Caco-2 (cell line): ENCODE data around the gene MAP4K3. TPM values are rescaled to one million over a fixed set of nuclear protein-coding genes. Genes with fewer than 3 reads are reported as not detected.
"Not testable (repeated sequence)": the region's sequence is repeated elsewhere in the genome, so short reads cannot be mapped to it uniquely, and the experiment has no call there.

ENCODE experiments used
- BruUV-seq: library from RNA; stranded (reverse); fragments of 400-500 nt; replicated peaks from 2 replicates; lab custom pipeline; 2021; lab: Mats Ljungman, UMichigan
- CTCF ChIA-PET: fragments of 300-600 bp; sonication (Branson Sonifier 250); formaldehyde crosslinking; loops from one replicate; lab custom pipeline; 2022; ENCODE audit warnings: antibody characterized with exemption; lab: Charles Lee
- POLR2A ChIA-PET: fragments of 300-600 bp; sonication (Branson Sonifier 250); formaldehyde crosslinking; loops from one replicate; lab custom pipeline; 2022; ENCODE audit warnings: antibody characterized with exemption; lab: Charles Lee
- DNase-seq, 2 experiments: peaks; one replicate each; pipeline versions ENCODE4 v3.0.0 to v3.0.0-alpha.2; 2020 to 2022
- H3K27me3 ChIP-seq: replicated peaks from 2 replicates; pipeline ENCODE4 v1.6.0; 2011; ENCODE audit warnings: low read length; ENCODE audit not compliant: control insufficient read depth, insufficient read depth
- H3K36me3 ChIP-seq: 2 replicates; pipeline ENCODE4 v1.5.1; 2011; ENCODE audit warnings: low read length; ENCODE audit not compliant: control insufficient read depth, insufficient read depth
- H3K4me1 ChIP-seq: fragments of 250-450 bp; sonication (Bioruptor Pico); 2 replicates; pipeline ENCODE4 v1.5.1; 2020; ENCODE audit warnings: mild to moderate bottlenecking
- H3K4me3 ChIP-seq: 2 replicates; pipeline ENCODE4 v1.5.1; 2011; ENCODE audit warnings: low read depth, mild to moderate bottlenecking, control low read depth, low read length
- H3K9me3 ChIP-seq: fragments of 250-450 bp; sonication (Bioruptor Pico); 2 replicates; pipeline ENCODE4 v1.5.1; 2020; ENCODE audit warnings: mild to moderate bottlenecking, moderate library complexity
- H3K27ac Mint-ChIP-seq: one replicate; pipeline ENCODE4 v1.8.0; 2022; ENCODE audit warnings: mixed read lengths; ENCODE audit not compliant: unreplicated experiment
- H3K27me3 Mint-ChIP-seq: one replicate; pipeline ENCODE4 v1.8.0; 2022; ENCODE audit warnings: mixed read lengths; ENCODE audit not compliant: insufficient read depth, unreplicated experiment
- H3K36me3 Mint-ChIP-seq: one replicate; pipeline ENCODE4 v1.8.0; 2022; ENCODE audit warnings: mild to moderate bottlenecking, mixed read lengths; ENCODE audit not compliant: insufficient read depth, unreplicated experiment
- H3K4me1 Mint-ChIP-seq: one replicate; pipeline ENCODE4 v1.8.0; 2022; ENCODE audit warnings: low read depth, mixed read lengths; ENCODE audit not compliant: unreplicated experiment
- H3K4me3 Mint-ChIP-seq: one replicate; pipeline ENCODE4 v1.8.0; 2022; ENCODE audit warnings: mild to moderate bottlenecking, moderate library complexity, mixed read lengths; ENCODE audit not compliant: unreplicated experiment
- H3K9me3 Mint-ChIP-seq: one replicate; pipeline ENCODE4 v1.8.0; 2022; ENCODE audit warnings: mixed read lengths; ENCODE audit not compliant: unreplicated experiment
- CTCF ChIP-seq, 2 experiments: fragments of 200-600 bp in 1 of 2; IDR thresholded peaks; 1 replicate in 1 of 2; 2 replicates in 1 of 2; pipeline versions ENCODE4 v1.5.1 to v1.8.0; 2011 to 2022; ENCODE audit warnings: antibody characterized with exemption in 1 of 2, control low read depth in 1 of 2, inconsistent platforms in 1 of 2, low read depth in 1 of 2, low read length in 1 of 2, mild to moderate bottlenecking in 1 of 2, moderate library complexity in 1 of 2; ENCODE audit not compliant: insufficient read depth in 1 of 2, severe bottlenecking in 1 of 2, unreplicated experiment in 1 of 2
- intact Hi-C: fragments of 100-400 bp; cut with micrococcal nuclease; formaldehyde crosslinking; loops from one replicate; pipeline ENCODE4 v1.10.0; 2022; ENCODE audit not compliant: unreplicated experiment
- total RNA-seq: library from RNA; stranded (reverse); gene quantifications from 2 replicates; pipeline ENCODE4 v1.2.3, GENCODE V29; 2022

The MAP4K3 gene
- total RNA-seq, 1 experiment from 2014 or later = 46.1 TPM

GRCh38 chr2:39386064-39386463 lies 51.0 kb downstream of the MAP4K3 start:
- H3K4me1 ChIP-seq = no peaks in the 10 kb centered on the region
- intact Hi-C loops = no loop called here
- CTCF ChIA-PET = no interaction called here
- Mint-ChIP-seq H3K4me1 (peaks cover 7% of the 10 kb centered on the region), H3K4me3 (no peak overlapping the region), H3K9me3 (no peaks in the 10 kb centered on the region), H3K27me3 (no peaks in the 10 kb centered on the region), H3K27ac (no peak overlapping the region), H3K36me3 (peaks cover 12% of the 10 kb centered on the region)
- no peaks in the 10 kb centered on the region; the same call in 1 of the 2 replicates for H3K36me3 ChIP-seq
- no peak overlapping the region for H3K4me3 ChIP-seq
- H3K9me3 ChIP-seq = no peaks in the 10 kb centered on the region
- no peaks in the 10 kb centered on the region for H3K27me3 ChIP-seq
- POLR2A ChIA-PET = no interaction called here
- no peak for DNase-seq
- no TSS peak for BruUV-seq
- TF ChIP-seq CTCF (IDR thresholded peaks at IDR 0.05; ENCODE audit: insufficient read depth in 1 of 2, low read depth in 1 of 2, low read length in 1 of 2, severe bottlenecking in 1 of 2, unreplicated experiment in 1 of 2) = no peak

- ChIA-PET POLR2A (no interaction called here), CTCF (no interaction called here)
- Histone ChIP-seq H3K27me3 (no peaks in the 10 kb centered on the region), H3K4me3 (no peak overlapping the region), H3K9me3 (no peaks in the 10 kb centered on the region), H3K4me1 (no peaks in the 10 kb centered on the region), H3K36me3 (no peaks in the 10 kb centered on the region; the same call in 1 of the 2 replicates)
- Mint-ChIP-seq H3K27ac (no peak overlapping the region), H3K4me1 (peaks cover 7% of the 10 kb centered on the region), H3K9me3 (no peaks in the 10 kb centered on the region), H3K36me3 (peaks cover 12% of the 10 kb centered on the region), H3K27me3 (no peaks in the 10 kb centered on the region), H3K4me3 (no peak overlapping the region)
- no peak for TF ChIP-seq CTCF (IDR thresholded peaks at IDR 0.05; ENCODE audit: insufficient read depth in 1 of 2, low read depth in 1 of 2, low read length in 1 of 2, severe bottlenecking in 1 of 2, unreplicated experiment in 1 of 2)
- BruUV-seq = no TSS peak
- no peak for DNase-seq
- intact Hi-C loops = no loop called here
Measured at GRCh38 chr2:39385172-39385571, 51.9 kb downstream of the MAP4K3 start.

- H3K9me3 ChIP-seq, H3K4me1 ChIP-seq, intact Hi-C loops, H3K36me3 ChIP-seq, BruUV-seq, H3K27ac Mint-ChIP-seq, H3K4me1 Mint-ChIP-seq, H3K27me3 ChIP-seq, CTCF ChIA-PET, H3K9me3 Mint-ChIP-seq, DNase-seq, H3K4me3 ChIP-seq, H3K27me3 Mint-ChIP-seq, POLR2A ChIA-PET, H3K4me3 Mint-ChIP-seq: not testable (repeated sequence)
- H3K36me3 Mint-ChIP-seq = peaks cover 12% of the 10 kb centered on the region
Measured at GRCh38 chr2:39384071-39384470, 53.0 kb downstream of the MAP4K3 start.

GRCh38 chr2:39383146-39383545 lies 53.9 kb downstream of the MAP4K3 start:
- no peaks in the 10 kb centered on the region for H3K27me3 ChIP-seq
- ChIA-PET POLR2A (no interaction called here), CTCF (no interaction called here)
- 0 out of 2 replicates have a peak, but pooled peaks cover 4% of the 10 kb centered on the region for H3K4me1 ChIP-seq
- no peak for DNase-seq
- Mint-ChIP-seq H3K27me3 (no peaks in the 10 kb centered on the region), H3K9me3 (no peaks in the 10 kb centered on the region), H3K4me1 (peaks cover 7% of the 10 kb centered on the region), H3K4me3 (no peak overlapping the region), H3K36me3 (peaks cover 12% of the 10 kb centered on the region), H3K27ac (no peak overlapping the region)
- H3K36me3 ChIP-seq = no peaks in the 10 kb centered on the region
- no peak for TF ChIP-seq CTCF (IDR thresholded peaks at IDR 0.05; ENCODE audit: insufficient read depth in 1 of 2, low read depth in 1 of 2, low read length in 1 of 2, severe bottlenecking in 1 of 2, unreplicated experiment in 1 of 2)
- intact Hi-C loops = no loop called here
- H3K9me3 ChIP-seq = no peaks in the 10 kb centered on the region
- no TSS peak for BruUV-seq
- H3K4me3 ChIP-seq = no peak overlapping the region
